ENCODE data around the gene KDM4B.
"Not testable (repeated sequence)": the region's sequence is repeated elsewhere in the genome, so short reads cannot be mapped to it uniquely, and the experiment has no call there.

The KDM4B gene

GRCh38 chr19:4932711-4933110 is 36.2 kb upstream of the KDM4B start:
- H3K27me3 ChIP-seq (replicated peaks) = no peaks in the 10 kb centered on the region
- DNase-seq = no peak
- H3K36me3 ChIP-seq (replicated peaks) = peaks cover 32% of the 10 kb centered on the region
- H3K27ac ChIP-seq = no peak overlapping the region
- no peak for TF ChIP-seq CTCF (IDR thresholded peaks at IDR 0.05; ENCODE audit: low read depth, low read length, missing control alignments)
- H3K4me3 ChIP-seq (ENCODE audit: low read depth, low read length) = no peak overlapping the region
- in situ Hi-C loops (cut with HindIII; ENCODE audit: low pct_ligation_motif_present, low sequenced_read_pairs) = no loop called here

- TF ChIP-seq CTCF (IDR thresholded peaks at IDR 0.05; ENCODE audit: low read depth, low read length, missing control alignments) = no peak
- no peak for DNase-seq
- H3K36me3 ChIP-seq (replicated peaks) = peaks cover 32% of the 10 kb centered on the region
- in situ Hi-C loops (cut with HindIII; ENCODE audit: low pct_ligation_motif_present, low sequenced_read_pairs) = no loop called here
- H3K27me3 ChIP-seq (replicated peaks) = no peaks in the 10 kb centered on the region
- no peak overlapping the region for H3K27ac ChIP-seq
- H3K4me3 ChIP-seq (ENCODE audit: low read depth, low read length) = no peak overlapping the region
Observed at GRCh38 chr19:4933528-4933927, 35.4 kb upstream of the KDM4B start.

- Histone ChIP-seq H3K36me3 (replicated peaks) (peaks cover 32% of the 10 kb centered on the region), H3K27ac (no peak overlapping the region), H3K4me3 (ENCODE audit: low read depth, low read length) (no peak overlapping the region), H3K27me3 (replicated peaks) (no peaks in the 10 kb centered on the region)
- no peak for DNase-seq
- TF ChIP-seq CTCF (IDR thresholded peaks at IDR 0.05; ENCODE audit: low read depth, low read length, missing control alignments) = no peak
- in situ Hi-C loops (cut with HindIII; ENCODE audit: low pct_ligation_motif_present, low sequenced_read_pairs) = no loop called here
Observed at GRCh38 chr19:4935444-4935843, 33.5 kb upstream of the KDM4B start.

- Histone ChIP-seq H3K36me3 (replicated peaks) (peaks cover 28% of the 10 kb centered on the region), H3K27ac (no peak overlapping the region), H3K27me3 (replicated peaks) (no peaks in the 10 kb centered on the region), H3K4me3 (ENCODE audit: low read depth, low read length) (no peak overlapping the region)
- no peak for TF ChIP-seq CTCF (IDR thresholded peaks at IDR 0.05; ENCODE audit: low read depth, low read length, missing control alignments)
- DNase-seq = no peak
- in situ Hi-C loops (cut with HindIII; ENCODE audit: low pct_ligation_motif_present, low sequenced_read_pairs) = no loop called here
Observed at GRCh38 chr19:4937060-4937459, 31.9 kb upstream of the KDM4B start.

- H3K4me3 ChIP-seq (ENCODE audit: low read depth, low read length); H3K27me3 ChIP-seq (replicated peaks); H3K27ac ChIP-seq; in situ Hi-C loops (cut with HindIII; ENCODE audit: low pct_ligation_motif_present, low sequenced_read_pairs); DNase-seq: not testable (repeated sequence)
- peaks cover 25% of the 10 kb centered on the region for H3K36me3 ChIP-seq (replicated peaks)
Observed at GRCh38 chr19:4938461-4938860, 30.5 kb upstream of the KDM4B start.

- no peaks in the 10 kb centered on the region for H3K27me3 ChIP-seq (replicated peaks)
- in situ Hi-C loops (cut with HindIII; ENCODE audit: low pct_ligation_motif_present, low sequenced_read_pairs) = no loop called here
- TF ChIP-seq CTCF (IDR thresholded peaks at IDR 0.05; ENCODE audit: low read depth, low read length, missing control alignments) = no peak
- DNase-seq = no peak
- H3K27ac ChIP-seq = no peak overlapping the region
- peaks cover 29% of the 10 kb centered on the region for H3K36me3 ChIP-seq (replicated peaks)
- no peak overlapping the region for H3K4me3 ChIP-seq (ENCODE audit: low read depth, low read length)
Observed at GRCh38 chr19:4939466-4939865, 29.4 kb upstream of the KDM4B start.

- in situ Hi-C loops (cut with HindIII; ENCODE audit: low pct_ligation_motif_present, low sequenced_read_pairs); H3K4me3 ChIP-seq (ENCODE audit: low read depth, low read length); H3K27ac ChIP-seq; DNase-seq; H3K27me3 ChIP-seq (replicated peaks): not testable (repeated sequence)
- H3K36me3 ChIP-seq (replicated peaks) = peaks cover 23% of the 10 kb centered on the region
Observed at GRCh38 chr19:4941638-4942169, 27.2 kb upstream of the KDM4B start.

- H3K27ac ChIP-seq; in situ Hi-C loops (cut with HindIII; ENCODE audit: low pct_ligation_motif_present, low sequenced_read_pairs): not testable (repeated sequence)
Observed at GRCh38 chr19:4950650-4951049, 18.3 kb upstream of the KDM4B start.

More at GRCh38 chr19:4950650-4951049, 18.3 kb upstream of the KDM4B start:
- H3K36me3 ChIP-seq (replicated peaks) = peaks cover 36% of the 10 kb centered on the region
- not testable (repeated sequence) for H3K4me3 ChIP-seq (ENCODE audit: low read depth, low read length); H3K27me3 ChIP-seq (replicated peaks); DNase-seq

All from brain microvascular endothelial cell (primary cell).